OCI-LY7 (cell line): Measurements from ENCODE around the gene IP6K3. TPM values are rescaled to one million over a fixed set of nuclear protein-coding genes. Genes with fewer than 3 reads are reported as not detected.

ENCODE experiments used
- BruUV-seq: library from RNA; stranded (reverse); fragments of 400-500 nt; replicated peaks from 2 replicates; lab custom pipeline; 2021; lab: Mats Ljungman, UMichigan
- CTCF ChIA-PET: fragments of 300-600 bp; sonication (Branson Sonifier 250); formaldehyde crosslinking; loops from one replicate; lab custom pipeline; 2022; ENCODE audit warnings: antibody characterized with exemption; ENCODE audit not compliant: unreplicated experiment; lab: Charles Lee
- POLR2A ChIA-PET: fragments of 300-600 bp; sonication (Branson Sonifier 250); formaldehyde crosslinking; loops from one replicate; lab custom pipeline; 2022; ENCODE audit warnings: antibody characterized with exemption; lab: Charles Lee
- DNase-seq: peaks from one replicate; pipeline ENCODE4 v3.0.0-alpha.2; 2015; ENCODE audit warnings: low spot score
- H2AFZ ChIP-seq: fragments of 200-600 bp; sonication (generic), shearing (Covaris generic); 2 replicates; pipeline ENCODE4 v1.6.1; 2014; ENCODE audit warnings: mild to moderate bottlenecking, antibody characterized with exemption, low read length, moderate library complexity
- H3K27ac ChIP-seq: fragments of 200-600 bp; sonication (generic); 2 replicates; pipeline ENCODE4 v1.5.1; 2014; ENCODE audit warnings: mixed run types, low read depth, mild to moderate bottlenecking, moderate library complexity, low read length, inconsistent platforms; ENCODE audit not compliant: poor library complexity, severe bottlenecking
- H3K36me3 ChIP-seq: fragments of 200-600 bp; sonication (generic); 2 replicates; pipeline ENCODE4 v1.6.1; 2014; ENCODE audit warnings: mild to moderate bottlenecking, antibody characterized with exemption, low read length, moderate library complexity, mixed read lengths; ENCODE audit not compliant: insufficient read depth
- H3K4me1 ChIP-seq: fragments of 200-600 bp; sonication (generic); 2 replicates; pipeline ENCODE4 v1.5.1; 2014; ENCODE audit warnings: mild to moderate bottlenecking, low read length; ENCODE audit not compliant: insufficient read depth, poor library complexity, severe bottlenecking
- H3K4me2 ChIP-seq: fragments of 200-600 bp; sonication (generic); 2 replicates; pipeline ENCODE4 v1.6.1; 2014; ENCODE audit warnings: mild to moderate bottlenecking, low read length
- H3K4me3 ChIP-seq: fragments of 200-600 bp; sonication (generic); 2 replicates; pipeline ENCODE4 v1.5.1; 2014; ENCODE audit warnings: mild to moderate bottlenecking, low read depth, low read length; ENCODE audit not compliant: poor library complexity, severe bottlenecking
- H3K79me2 ChIP-seq: fragments of 200-600 bp; sonication (generic); 2 replicates; pipeline ENCODE4 v1.6.1; 2016; ENCODE audit warnings: low read depth, mild to moderate bottlenecking, low read length, moderate library complexity, mixed read lengths; ENCODE audit not compliant: insufficient read depth
- H3K9me2 ChIP-seq: fragments of 200-600 bp; sonication (generic); 2 replicates; pipeline ENCODE4 v1.6.1; 2016; ENCODE audit warnings: mild to moderate bottlenecking, low read length, mixed read lengths; ENCODE audit not compliant: insufficient read depth
- H3K9me3 ChIP-seq: fragments of 200-600 bp; sonication (generic); 2 replicates; pipeline ENCODE4 v1.6.1; 2014; ENCODE audit warnings: mild to moderate bottlenecking, mixed run types, low read length, mixed read lengths
- H4K20me1 ChIP-seq: fragments of 200-600 bp; sonication (generic); 2 replicates; pipeline ENCODE4 v1.6.1; 2014; ENCODE audit warnings: mild to moderate bottlenecking, antibody characterized with exemption, low read length, moderate library complexity, mixed read lengths; ENCODE audit not compliant: insufficient read depth
- EZH2phosphoT487 ChIP-seq: fragments of 200-600 bp; sonication (generic); IDR thresholded peaks from 2 replicates; pipeline ENCODE4 v1.6.1; 2018; ENCODE audit warnings: low read depth, borderline replicate concordance, mild to moderate bottlenecking, mixed run types, antibody characterized with exemption, low read length, moderate library complexity, mixed read lengths
- intact Hi-C: fragments of 100-400 bp; cut with micrococcal nuclease; formaldehyde crosslinking; loops from one replicate; pipeline ENCODE4 v1.10.0; 2022; ENCODE audit not compliant: unreplicated experiment
- total RNA-seq, 2 experiments: library from RNA; depleted of rRNA in 1 of 2; stranded (reverse); fragments of >200 nt in 1 of 2; shearing (Covaris generic) in 1 of 2; gene quantifications; 2 replicates each; pipeline ENCODE4 v1.2.3, GENCODE V29; 2014 to 2022
- TF ChIP-seq, protein P1 (sequence below): fragments of 200-600 bp; sonication (generic); conservative IDR thresholded peaks from 2 replicates; pipeline ENCODE4 v1.5.1; 2014; ENCODE audit warnings: mild to moderate bottlenecking, antibody characterized with exemption, low read length, moderate library complexity, mixed read lengths

Gene IP6K3
- total RNA-seq, 2 experiments from 2014 or later: not detected

DNA sequence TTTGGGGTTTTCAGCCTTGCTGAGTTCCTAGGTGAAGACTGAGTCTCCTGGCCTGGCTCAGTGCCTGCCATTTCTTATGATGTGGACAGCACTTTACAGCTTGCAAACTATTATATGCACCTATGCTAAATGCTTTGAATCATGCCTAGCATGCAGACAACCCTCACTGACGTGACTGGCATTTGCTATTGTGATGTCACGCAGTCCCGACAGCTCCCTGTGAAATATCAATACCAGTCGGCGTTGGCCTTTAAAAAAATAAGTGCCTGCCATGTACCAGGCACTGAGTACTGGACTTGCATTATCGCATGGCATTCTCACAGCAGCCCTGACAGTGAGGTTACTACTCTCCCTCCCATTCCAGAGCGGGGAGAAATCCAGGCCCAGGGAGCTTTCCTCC is 70.7 kb downstream of the IP6K3 start:
- no peak for TF ChIP-seq EZH2phosphoT487
- TF ChIP-seq, protein P1, sequence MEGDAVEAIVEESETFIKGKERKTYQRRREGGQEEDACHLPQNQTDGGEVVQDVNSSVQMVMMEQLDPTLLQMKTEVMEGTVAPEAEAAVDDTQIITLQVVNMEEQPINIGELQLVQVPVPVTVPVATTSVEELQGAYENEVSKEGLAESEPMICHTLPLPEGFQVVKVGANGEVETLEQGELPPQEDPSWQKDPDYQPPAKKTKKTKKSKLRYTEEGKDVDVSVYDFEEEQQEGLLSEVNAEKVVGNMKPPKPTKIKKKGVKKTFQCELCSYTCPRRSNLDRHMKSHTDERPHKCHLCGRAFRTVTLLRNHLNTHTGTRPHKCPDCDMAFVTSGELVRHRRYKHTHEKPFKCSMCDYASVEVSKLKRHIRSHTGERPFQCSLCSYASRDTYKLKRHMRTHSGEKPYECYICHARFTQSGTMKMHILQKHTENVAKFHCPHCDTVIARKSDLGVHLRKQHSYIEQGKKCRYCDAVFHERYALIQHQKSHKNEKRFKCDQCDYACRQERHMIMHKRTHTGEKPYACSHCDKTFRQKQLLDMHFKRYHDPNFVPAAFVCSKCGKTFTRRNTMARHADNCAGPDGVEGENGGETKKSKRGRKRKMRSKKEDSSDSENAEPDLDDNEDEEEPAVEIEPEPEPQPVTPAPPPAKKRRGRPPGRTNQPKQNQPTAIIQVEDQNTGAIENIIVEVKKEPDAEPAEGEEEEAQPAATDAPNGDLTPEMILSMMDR: no peak
- Histone ChIP-seq H3K36me3 (peaks cover 98% of the 10 kb centered on the region), H3K79me2 (no peaks in the 10 kb centered on the region), H3K4me2 (no peak overlapping the region), H3K27ac (no peak overlapping the region), H3K9me3 (no peaks in the 10 kb centered on the region), H3K4me3 (no peak overlapping the region), H2AFZ (no peak overlapping the region), H3K9me2 (no peaks in the 10 kb centered on the region), H4K20me1 (no peaks in the 10 kb centered on the region), H3K4me1 (no peaks in the 10 kb centered on the region)
- intact Hi-C loops: no loop called here
- ChIA-PET CTCF (no interaction called here), POLR2A (no interaction called here)
- BruUV-seq: no TSS peak
- DNase-seq: no peak

DNA sequence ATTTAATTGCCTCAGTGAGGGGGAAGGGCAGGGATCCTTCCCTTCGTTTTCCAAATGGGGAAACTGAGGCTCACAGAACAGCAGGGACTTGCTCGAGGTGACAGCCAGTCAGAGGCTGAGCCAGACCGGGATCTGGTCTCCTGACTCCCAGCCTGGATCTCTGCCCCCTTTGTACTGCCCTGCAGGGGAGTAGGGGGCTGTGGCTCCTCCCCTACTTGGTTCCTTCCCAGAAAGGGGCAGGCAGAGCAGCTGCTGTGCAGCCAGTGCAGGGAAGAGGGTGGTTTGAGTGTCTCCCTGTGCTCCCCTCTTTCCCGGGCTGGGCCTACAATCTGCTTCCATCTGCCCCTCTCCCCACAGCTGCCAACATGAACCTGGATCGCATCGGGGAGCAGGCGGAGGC is 72.9 kb downstream of the IP6K3 start:
- intact Hi-C loops: no loop called here
- Histone ChIP-seq H4K20me1 (no peaks in the 10 kb centered on the region), H3K9me3 (no peaks in the 10 kb centered on the region), H3K9me2 (no peaks in the 10 kb centered on the region), H3K27ac (no peak overlapping the region), H3K4me2 (no peak overlapping the region), H3K4me1 (peaks cover under 1% of the 10 kb centered on the region), H3K36me3 (peaks cover 100% of the 10 kb centered on the region), H3K79me2 (no peaks in the 10 kb centered on the region), H2AFZ (no peak overlapping the region), H3K4me3 (no peak overlapping the region)
- ChIA-PET CTCF (no interaction called here), POLR2A (no interaction called here)
- TF ChIP-seq EZH2phosphoT487: no peak
- TF ChIP-seq, protein P1: no peak
- DNase-seq: no peak
- BruUV-seq: no TSS peak

DNA sequence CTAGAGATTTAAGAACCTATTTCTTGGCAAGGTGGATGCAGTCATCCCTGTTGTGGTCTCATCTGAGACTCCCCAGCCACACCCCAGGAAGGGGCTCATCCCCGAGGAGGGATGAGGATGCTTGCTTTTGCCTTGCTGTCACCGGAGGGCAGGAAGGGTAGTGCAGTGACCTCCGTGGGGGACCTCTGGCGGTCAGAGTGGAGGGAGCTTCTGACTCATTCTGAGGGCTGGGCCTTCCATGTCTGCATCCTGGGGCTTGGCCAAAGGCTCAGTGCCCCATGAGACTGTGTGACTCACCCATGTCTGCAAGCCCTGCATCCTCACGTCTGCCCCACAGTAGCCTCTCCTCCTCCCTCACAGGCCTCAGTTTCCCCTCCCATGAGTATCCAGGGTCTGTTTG is 73.9 kb downstream of the IP6K3 start:
- H3K4me1 ChIP-seq: peaks cover 6% of the 10 kb centered on the region
- ChIA-PET POLR2A (no interaction called here), CTCF (no interaction called here)
- H4K20me1 ChIP-seq: no peaks in the 10 kb centered on the region
- H3K36me3 ChIP-seq: peaks cover 100% of the 10 kb centered on the region
- no peak overlapping the region for H3K4me2 ChIP-seq
- TF ChIP-seq, protein P1: peak; percentile 44
- no peak for TF ChIP-seq EZH2phosphoT487
- intact Hi-C loops: no loop called here
- no peaks in the 10 kb centered on the region for H3K9me2 ChIP-seq
- peak; percentile 43 for DNase-seq
- H3K9me3 ChIP-seq: no peaks in the 10 kb centered on the region
- no peaks in the 10 kb centered on the region for H3K79me2 ChIP-seq
- BruUV-seq: no TSS peak
- H2AFZ ChIP-seq: no peak overlapping the region
- no peak overlapping the region for H3K4me3 ChIP-seq
- no peak overlapping the region for H3K27ac ChIP-seq
